Neural cell (in vitro differentiated cells): ENCODE data around the gene PABPC1L. TPM values are rescaled to one million over a fixed set of nuclear protein-coding genes. Genes with fewer than 3 reads are reported as not detected.
A peak's percentile ranks its signal among the peaks of the same experiment; 100 is the strongest.

Experiments
- H2AFZ ChIP-seq: fragments of 200-600, 300-800 bp; sonication (generic), shearing (Covaris generic); 2 replicates; pipeline ENCODE4 v1.6.0; 2014; ENCODE audit warnings: low read depth, mild to moderate bottlenecking, antibody characterized with exemption, low read length, moderate library complexity
- H3F3A ChIP-seq: fragments of 200-600 bp; shearing (Covaris generic); 2 replicates; pipeline ENCODE4 v1.6.1; 2016; ENCODE audit warnings: mild to moderate bottlenecking, moderate library complexity, mixed read lengths, antibody characterized with exemption, low read length; ENCODE audit not compliant: insufficient read depth, poor library complexity, severe bottlenecking
- H3K27ac ChIP-seq: fragments of 200-600, 300-800 bp; sonication (generic), shearing (Covaris generic); 2 replicates; pipeline ENCODE4 v1.5.1; 2014; ENCODE audit warnings: mild to moderate bottlenecking, low read length, moderate library complexity
- H3K27me3 ChIP-seq: fragments of 300-800, 200-600 bp; sonication (generic), shearing (Covaris generic); 2 replicates; pipeline ENCODE4 v1.6.0; 2014; ENCODE audit warnings: mild to moderate bottlenecking, low read depth, low read length, moderate library complexity; ENCODE audit not compliant: insufficient read depth
- H3K36me3 ChIP-seq: fragments of 300-800, 200-600 bp; sonication (generic), shearing (Covaris generic); 2 replicates; pipeline ENCODE4 v1.5.1; 2014; ENCODE audit warnings: mild to moderate bottlenecking, antibody characterized with exemption, low read length, moderate library complexity; ENCODE audit not compliant: insufficient read depth
- H3K4me2 ChIP-seq: fragments of 300-800, 200-600 bp; sonication (generic), shearing (Covaris generic); 2 replicates; pipeline ENCODE4 v1.6.0; 2014; ENCODE audit warnings: mild to moderate bottlenecking, low read length
- H3K4me3 ChIP-seq: fragments of 300-800, 200-600 bp; sonication (generic), shearing (Covaris generic); 2 replicates; pipeline ENCODE4 v1.5.1; 2014; ENCODE audit warnings: mild to moderate bottlenecking, low read length, moderate library complexity
- H3K79me2 ChIP-seq: fragments of 200-600 bp; shearing (Covaris generic); replicated peaks from 2 replicates; pipeline ENCODE4 v1.6.0; 2014; ENCODE audit warnings: mild to moderate bottlenecking, low read length, moderate library complexity; ENCODE audit not compliant: insufficient read depth
- H3K9ac ChIP-seq: fragments of 300-800, 200-600 bp; sonication (generic), shearing (Covaris generic); 2 replicates; pipeline ENCODE4 v1.6.1; 2016; ENCODE audit warnings: mild to moderate bottlenecking, low read length, mixed read lengths
- H3K9me2 ChIP-seq: fragments of 200-600 bp; shearing (Covaris generic); 2 replicates; pipeline ENCODE4 v1.6.1; 2016; ENCODE audit warnings: mild to moderate bottlenecking, low read length, mixed read lengths; ENCODE audit not compliant: insufficient read depth
- H3K9me3 ChIP-seq: fragments of 200-600, 300-800 bp; sonication (generic), shearing (Covaris generic); 2 replicates; pipeline ENCODE4 v1.6.1; 2016; ENCODE audit warnings: mild to moderate bottlenecking, mixed run types, low read length, moderate library complexity, mixed read lengths
- H4K20me1 ChIP-seq: fragments of 200-600 bp; shearing (Covaris generic); 2 replicates; pipeline ENCODE4 v1.6.1; 2016; ENCODE audit warnings: mild to moderate bottlenecking, mixed run types; ENCODE audit not compliant: insufficient read depth
- CTCF ChIP-seq: fragments of 450-650 bp; IDR thresholded peaks from 2 replicates; pipeline ENCODE4 v1.5.1; 2014; ENCODE audit warnings: antibody characterized with exemption, mild to moderate bottlenecking, moderate library complexity; ENCODE audit not compliant: poor library complexity, severe bottlenecking
- EP300 ChIP-seq: fragments of 450-650 bp; conservative IDR thresholded peaks from 2 replicates; pipeline ENCODE4 v1.6.1; 2014; ENCODE audit warnings: antibody characterized with exemption, mild to moderate bottlenecking, moderate library complexity; ENCODE audit not compliant: poor library complexity, severe bottlenecking
- EZH2 ChIP-seq: fragments of 200-600, 300-800 bp; shearing (Covaris generic), sonication (generic); IDR thresholded peaks from 2 replicates; pipeline ENCODE4 v1.6.1; 2014; ENCODE audit warnings: antibody characterized with exemption, low read length, borderline replicate concordance, mild to moderate bottlenecking; ENCODE audit not compliant: insufficient read depth, poor library complexity, severe bottlenecking
- MXI1 ChIP-seq: fragments of 450-650 bp; conservative IDR thresholded peaks from 2 replicates; pipeline ENCODE4 v1.6.1; 2014; ENCODE audit warnings: antibody characterized with exemption, mild to moderate bottlenecking; ENCODE audit not compliant: poor library complexity, severe bottlenecking
- POLR2AphosphoS5 ChIP-seq: IDR thresholded peaks from 2 replicates; pipeline ENCODE4 v1.6.1; 2012
- RAD21 ChIP-seq: fragments of 450-650 bp; conservative IDR thresholded peaks from 2 replicates; pipeline ENCODE4 v1.6.1; 2014; ENCODE audit warnings: antibody characterized with exemption, mild to moderate bottlenecking, moderate library complexity
- REST ChIP-seq: IDR thresholded peaks from 2 replicates; pipeline ENCODE4 v1.6.1; 2012; ENCODE audit warnings: borderline replicate concordance
- SMC3 ChIP-seq: fragments of 450-650 bp; conservative IDR thresholded peaks from 2 replicates; pipeline ENCODE4 v1.6.1; 2014; ENCODE audit warnings: antibody characterized with exemption, mild to moderate bottlenecking, moderate library complexity; ENCODE audit not compliant: poor library complexity
- TAF1 ChIP-seq: IDR thresholded peaks from 2 replicates; pipeline ENCODE4 v1.6.1; 2012; ENCODE audit warnings: low read depth
- polyA plus RNA-seq: library from polyadenylated mRNA; depleted of rRNA; stranded (reverse); fragments of >200 nt; gene quantifications from 2 replicates; pipeline ENCODE4 v1.2.3, GENCODE V29; 2014

The PABPC1L gene
- polyA plus RNA-seq, 1 donor from 2014 or later: 3.6 TPM

- no peaks in the 10 kb centered on the region for H3K27me3 ChIP-seq
- no peaks in the 10 kb centered on the region for H3F3A ChIP-seq
- peaks cover 27% of the 10 kb centered on the region for H3K79me2 ChIP-seq
- no peaks in the 10 kb centered on the region for H4K20me1 ChIP-seq
- no peak overlapping the region for H3K27ac ChIP-seq
- H2AFZ ChIP-seq: no peak overlapping the region
- no peaks in the 10 kb centered on the region for H3K9me3 ChIP-seq
- no peak overlapping the region for H3K4me2 ChIP-seq
- no peaks in the 10 kb centered on the region for H3K9me2 ChIP-seq
- H3K36me3 ChIP-seq: no peaks in the 10 kb centered on the region
- TF ChIP-seq REST (no peak), EP300 (no peak), RAD21 (no peak), TAF1 (no peak), MXI1 (no peak), POLR2AphosphoS5 (no peak), EZH2 (no peak), SMC3 (no peak), CTCF (no peak)
- no peak overlapping the region for H3K9ac ChIP-seq
- H3K4me3 ChIP-seq: no peak overlapping the region
Measured at GRCh38 chr20:44962483-44962882, 52.6 kb downstream of the PABPC1L start.

- peak; percentile 72 for TF ChIP-seq EP300
- TF ChIP-seq RAD21: no peak
- peak; percentile 36 for TF ChIP-seq POLR2AphosphoS5
- Histone ChIP-seq H3F3A (no peaks in the 10 kb centered on the region), H3K9me3 (no peaks in the 10 kb centered on the region), H3K27me3 (no peaks in the 10 kb centered on the region), H2AFZ (no peak overlapping the region), H3K9ac (no peak overlapping the region), H3K4me2 (no peak overlapping the region), H3K9me2 (no peaks in the 10 kb centered on the region), H3K27ac (peak overlapping the region; percentile 30), H4K20me1 (no peaks in the 10 kb centered on the region), H3K4me3 (no peak overlapping the region), H3K79me2 (peaks cover 29% of the 10 kb centered on the region), H3K36me3 (no peaks in the 10 kb centered on the region)
Measured at GRCh38 chr20:44963325-44964215, 53.7 kb downstream of the PABPC1L start.
